Measurements from ENCODE around the gene TMEM131.
A peak's percentile ranks its signal among the peaks of the same experiment; 100 is the strongest.
"Not testable (repeated sequence)": the region's sequence is repeated elsewhere in the genome, so short reads cannot be mapped to it uniquely, and the experiment has no call there.

Gene TMEM131

GRCh38 chr2:97851172-97851571 lies 144.6 kb downstream of the TMEM131 start:
- Histone ChIP-seq H3K9ac (ENCODE audit: low read length) (no peak overlapping the region), H2BK5ac (ENCODE audit: low read depth, low read length, poor library complexity, severe bottlenecking) (no peak overlapping the region), H4K91ac (ENCODE audit: low read length) (no peak overlapping the region), H3K4me1 (ENCODE audit: control insufficient read depth, insufficient read depth, low read depth, low read length) (no peaks in the 10 kb centered on the region), H3K4ac (ENCODE audit: low read depth in 1 of 2, low read length in 2 of 2) (no peak overlapping the region), H3K79me1 (replicated peaks; ENCODE audit: low read length, poor library complexity, severe bottlenecking) (peaks cover 10% of the 10 kb centered on the region), H2AFZ (ENCODE audit: low read depth, low read length) (no peak overlapping the region), H3K36me3 (ENCODE audit: control insufficient read depth in 1 of 2, insufficient read depth in 2 of 2, low read depth in 1 of 2, low read length in 2 of 2) (peaks cover 2 to 17% of the 10 kb centered on the region in 2 experiments), H3K27ac (ENCODE audit: low read length, poor library complexity, severe bottlenecking) (no peak overlapping the region), H2BK12ac (ENCODE audit: low read length in 2 of 2) (no peak overlapping the region), H3K14ac (ENCODE audit: low read length in 2 of 2) (no peak overlapping the region), H3K4me2 (ENCODE audit: low read length, poor library complexity, severe bottlenecking) (no peak overlapping the region), H3K18ac (ENCODE audit: low read depth in 1 of 2, low read length in 2 of 2) (no peak overlapping the region), H3K27me3 (ENCODE audit: control insufficient read depth in 1 of 2, insufficient read depth in 1 of 2, low read length in 2 of 2) (no peaks in the 10 kb centered on the region), H3K23ac (ENCODE audit: low read length in 2 of 2) (no peak overlapping the region), H3K4me3 (ENCODE audit: insufficient read depth in 1 of 2, low read depth in 1 of 2, low read length in 2 of 2) (no peak overlapping the region), H3K9me3 (ENCODE audit: control insufficient read depth, low read length) (no peaks in the 10 kb centered on the region), H2AK5ac (ENCODE audit: low read length, severe bottlenecking) (no peak overlapping the region), H4K8ac (ENCODE audit: low read length) (no peak overlapping the region), H2BK120ac (ENCODE audit: low read depth, low read length) (no peak overlapping the region), H2BK15ac (ENCODE audit: low read depth, poor library complexity, severe bottlenecking) (no peak overlapping the region)
- no peak for DNase-seq
- WGBS = 95% methylated on average over 5 of the region's 5 CpGs

GRCh38 chr2:97849881-97850528 lies 145.7 kb downstream of the TMEM131 start:
- Histone ChIP-seq H3K4me3 (ENCODE audit: insufficient read depth in 1 of 2, low read depth in 1 of 2, low read length in 2 of 2) (no peak overlapping the region), H3K4ac (ENCODE audit: low read depth in 1 of 2, low read length in 2 of 2) (no peak overlapping the region), H3K14ac (ENCODE audit: low read length in 2 of 2) (no peak overlapping the region), H3K27ac (ENCODE audit: low read length, poor library complexity, severe bottlenecking) (no peak overlapping the region), H3K4me1 (ENCODE audit: control insufficient read depth, insufficient read depth, low read depth, low read length) (peaks cover 1% of the 10 kb centered on the region), H2BK15ac (ENCODE audit: low read depth, poor library complexity, severe bottlenecking) (no peak overlapping the region), H3K79me1 (replicated peaks; ENCODE audit: low read length, poor library complexity, severe bottlenecking) (peaks cover 12% of the 10 kb centered on the region), H2BK12ac (ENCODE audit: low read length in 2 of 2) (no peak overlapping the region), H3K36me3 (ENCODE audit: control insufficient read depth in 1 of 2, insufficient read depth in 2 of 2, low read depth in 1 of 2, low read length in 2 of 2) (peaks cover 2 to 17% of the 10 kb centered on the region in 2 experiments), H2AK5ac (ENCODE audit: low read length, severe bottlenecking) (no peak overlapping the region), H2BK5ac (ENCODE audit: low read depth, low read length, poor library complexity, severe bottlenecking) (no peak overlapping the region), H3K9me3 (ENCODE audit: control insufficient read depth, low read length) (no peaks in the 10 kb centered on the region), H4K8ac (ENCODE audit: low read length) (no peak overlapping the region), H2AFZ (ENCODE audit: low read depth, low read length) (no peak overlapping the region), H3K4me2 (ENCODE audit: low read length, poor library complexity, severe bottlenecking) (no peak overlapping the region), H3K23ac (ENCODE audit: low read length in 2 of 2) (no peak overlapping the region), H3K27me3 (ENCODE audit: control insufficient read depth in 1 of 2, insufficient read depth in 1 of 2, low read length in 2 of 2) (no peaks in the 10 kb centered on the region), H3K9ac (ENCODE audit: low read length) (no peak overlapping the region), H4K91ac (ENCODE audit: low read length) (no peak overlapping the region), H2BK120ac (ENCODE audit: low read depth, low read length) (no peak overlapping the region), H3K18ac (ENCODE audit: low read depth in 1 of 2, low read length in 2 of 2) (no peak overlapping the region)
- WGBS = 100% methylated on average over 1 of the region's 3 CpGs
- DNase-seq = peak; percentile 40

- H4K8ac ChIP-seq (ENCODE audit: low read length) = no peak overlapping the region
- H3K18ac ChIP-seq (ENCODE audit: low read depth in 1 of 2, low read length in 2 of 2) = no peak overlapping the region
- DNase-seq = no peak
- no peak overlapping the region for H2BK15ac ChIP-seq (ENCODE audit: low read depth, poor library complexity, severe bottlenecking)
- H3K4me1 ChIP-seq (ENCODE audit: control insufficient read depth, insufficient read depth, low read depth, low read length) = peaks cover 1% of the 10 kb centered on the region
- H4K91ac ChIP-seq (ENCODE audit: low read length) = no peak overlapping the region
- H2BK12ac ChIP-seq (ENCODE audit: low read length in 2 of 2) = no peak overlapping the region
- no peaks in the 10 kb centered on the region for H3K9me3 ChIP-seq (ENCODE audit: control insufficient read depth, low read length)
- no peak overlapping the region for H2AFZ ChIP-seq (ENCODE audit: low read depth, low read length)
- no peak overlapping the region for H3K27ac ChIP-seq (ENCODE audit: low read length, poor library complexity, severe bottlenecking)
- H3K14ac ChIP-seq (ENCODE audit: low read length in 2 of 2) = no peak overlapping the region
- H3K4me2 ChIP-seq (ENCODE audit: low read length, poor library complexity, severe bottlenecking) = no peak overlapping the region
- H3K4me3 ChIP-seq (ENCODE audit: insufficient read depth in 1 of 2, low read depth in 1 of 2, low read length in 2 of 2) = no peak overlapping the region
- H3K23ac ChIP-seq (ENCODE audit: low read length in 2 of 2) = no peak overlapping the region
- H3K9ac ChIP-seq (ENCODE audit: low read length) = no peak overlapping the region
- H2BK5ac ChIP-seq (ENCODE audit: low read depth, low read length, poor library complexity, severe bottlenecking) = no peak overlapping the region
- no peak overlapping the region for H2BK120ac ChIP-seq (ENCODE audit: low read depth, low read length)
- H3K36me3 ChIP-seq (ENCODE audit: control insufficient read depth in 1 of 2, insufficient read depth in 2 of 2, low read depth in 1 of 2, low read length in 2 of 2) = peaks cover 2 to 7% of the 10 kb centered on the region in 2 experiments
- WGBS = no CpG with 5 or more reads among the region's 1 CpG
- no peak overlapping the region for H2AK5ac ChIP-seq (ENCODE audit: low read length, severe bottlenecking)
- peaks cover 14% of the 10 kb centered on the region for H3K79me1 ChIP-seq (replicated peaks; ENCODE audit: low read length, poor library complexity, severe bottlenecking)
- H3K4ac ChIP-seq (ENCODE audit: low read depth in 1 of 2, low read length in 2 of 2) = no peak overlapping the region
- no peaks in the 10 kb centered on the region for H3K27me3 ChIP-seq (ENCODE audit: control insufficient read depth in 1 of 2, insufficient read depth in 1 of 2, low read length in 2 of 2)
Observed at GRCh38 chr2:97848306-97848705, 147.4 kb downstream of the TMEM131 start.

- H2AK5ac ChIP-seq (ENCODE audit: low read length, severe bottlenecking); H2BK5ac ChIP-seq (ENCODE audit: low read depth, low read length, poor library complexity, severe bottlenecking); H2BK12ac ChIP-seq (ENCODE audit: low read length in 2 of 2); H3K9me3 ChIP-seq (ENCODE audit: control insufficient read depth, low read length); H2AFZ ChIP-seq (ENCODE audit: low read depth, low read length); H3K4me3 ChIP-seq (ENCODE audit: insufficient read depth in 1 of 2, low read depth in 1 of 2, low read length in 2 of 2); H4K91ac ChIP-seq (ENCODE audit: low read length); H3K27ac ChIP-seq (ENCODE audit: low read length, poor library complexity, severe bottlenecking); H4K8ac ChIP-seq (ENCODE audit: low read length); H3K4ac ChIP-seq (ENCODE audit: low read depth in 1 of 2, low read length in 2 of 2); H3K4me1 ChIP-seq (ENCODE audit: control insufficient read depth, insufficient read depth, low read depth, low read length); H2BK120ac ChIP-seq (ENCODE audit: low read depth, low read length); DNase-seq; H3K4me2 ChIP-seq (ENCODE audit: low read length, poor library complexity, severe bottlenecking); H3K23ac ChIP-seq (ENCODE audit: low read length in 2 of 2); H2BK15ac ChIP-seq (ENCODE audit: low read depth, poor library complexity, severe bottlenecking); H3K18ac ChIP-seq (ENCODE audit: low read depth in 1 of 2, low read length in 2 of 2); H3K14ac ChIP-seq (ENCODE audit: low read length in 2 of 2); H3K27me3 ChIP-seq (ENCODE audit: control insufficient read depth in 1 of 2, insufficient read depth in 1 of 2, low read length in 2 of 2); H3K9ac ChIP-seq (ENCODE audit: low read length): not testable (repeated sequence)
- 98% methylated on average over 7 of the region's 12 CpGs for WGBS
- H3K36me3 ChIP-seq (ENCODE audit: control insufficient read depth in 1 of 2, insufficient read depth in 2 of 2, low read depth in 1 of 2, low read length in 2 of 2) = peaks cover 0 to 17% of the 10 kb centered on the region in 2 experiments
- H3K79me1 ChIP-seq (replicated peaks; ENCODE audit: low read length, poor library complexity, severe bottlenecking) = peaks cover 18% of the 10 kb centered on the region
Observed at GRCh38 chr2:97846716-97847115, 149.0 kb downstream of the TMEM131 start.
